Neural cell (in vitro differentiated cells): ENCODE results near the gene ANO9. TPM values are rescaled to one million over a fixed set of nuclear protein-coding genes. Genes with fewer than 3 reads are reported as not detected.

Experiments
- H2AFZ ChIP-seq: fragments of 200-600, 300-800 bp; sonication (generic), shearing (Covaris generic); 2 replicates; pipeline ENCODE4 v1.6.0; 2014; ENCODE audit warnings: low read depth, mild to moderate bottlenecking, antibody characterized with exemption, low read length, moderate library complexity
- H3F3A ChIP-seq: fragments of 200-600 bp; shearing (Covaris generic); 2 replicates; pipeline ENCODE4 v1.6.1; 2016; ENCODE audit warnings: mild to moderate bottlenecking, moderate library complexity, mixed read lengths, antibody characterized with exemption, low read length; ENCODE audit not compliant: insufficient read depth, poor library complexity, severe bottlenecking
- H3K27ac ChIP-seq: fragments of 200-600, 300-800 bp; sonication (generic), shearing (Covaris generic); 2 replicates; pipeline ENCODE4 v1.5.1; 2014; ENCODE audit warnings: mild to moderate bottlenecking, low read length, moderate library complexity
- H3K27me3 ChIP-seq: fragments of 300-800, 200-600 bp; sonication (generic), shearing (Covaris generic); 2 replicates; pipeline ENCODE4 v1.6.0; 2014; ENCODE audit warnings: mild to moderate bottlenecking, low read depth, low read length, moderate library complexity; ENCODE audit not compliant: insufficient read depth
- H3K36me3 ChIP-seq: fragments of 300-800, 200-600 bp; sonication (generic), shearing (Covaris generic); 2 replicates; pipeline ENCODE4 v1.5.1; 2014; ENCODE audit warnings: mild to moderate bottlenecking, antibody characterized with exemption, low read length, moderate library complexity; ENCODE audit not compliant: insufficient read depth
- H3K4me2 ChIP-seq: fragments of 300-800, 200-600 bp; sonication (generic), shearing (Covaris generic); 2 replicates; pipeline ENCODE4 v1.6.0; 2014; ENCODE audit warnings: mild to moderate bottlenecking, low read length
- H3K4me3 ChIP-seq: fragments of 300-800, 200-600 bp; sonication (generic), shearing (Covaris generic); 2 replicates; pipeline ENCODE4 v1.5.1; 2014; ENCODE audit warnings: mild to moderate bottlenecking, low read length, moderate library complexity
- H3K79me2 ChIP-seq: fragments of 200-600 bp; shearing (Covaris generic); replicated peaks from 2 replicates; pipeline ENCODE4 v1.6.0; 2014; ENCODE audit warnings: mild to moderate bottlenecking, low read length, moderate library complexity; ENCODE audit not compliant: insufficient read depth
- H3K9ac ChIP-seq: fragments of 300-800, 200-600 bp; sonication (generic), shearing (Covaris generic); 2 replicates; pipeline ENCODE4 v1.6.1; 2016; ENCODE audit warnings: mild to moderate bottlenecking, low read length, mixed read lengths
- H3K9me2 ChIP-seq: fragments of 200-600 bp; shearing (Covaris generic); 2 replicates; pipeline ENCODE4 v1.6.1; 2016; ENCODE audit warnings: mild to moderate bottlenecking, low read length, mixed read lengths; ENCODE audit not compliant: insufficient read depth
- H3K9me3 ChIP-seq: fragments of 200-600, 300-800 bp; sonication (generic), shearing (Covaris generic); 2 replicates; pipeline ENCODE4 v1.6.1; 2016; ENCODE audit warnings: mild to moderate bottlenecking, mixed run types, low read length, moderate library complexity, mixed read lengths
- H4K20me1 ChIP-seq: fragments of 200-600 bp; shearing (Covaris generic); 2 replicates; pipeline ENCODE4 v1.6.1; 2016; ENCODE audit warnings: mild to moderate bottlenecking, mixed run types; ENCODE audit not compliant: insufficient read depth
- EP300 ChIP-seq: fragments of 450-650 bp; conservative IDR thresholded peaks from 2 replicates; pipeline ENCODE4 v1.6.1; 2014; ENCODE audit warnings: antibody characterized with exemption, mild to moderate bottlenecking, moderate library complexity; ENCODE audit not compliant: poor library complexity, severe bottlenecking
- EZH2 ChIP-seq: fragments of 200-600, 300-800 bp; shearing (Covaris generic), sonication (generic); IDR thresholded peaks from 2 replicates; pipeline ENCODE4 v1.6.1; 2014; ENCODE audit warnings: antibody characterized with exemption, low read length, borderline replicate concordance, mild to moderate bottlenecking; ENCODE audit not compliant: insufficient read depth, poor library complexity, severe bottlenecking
- MXI1 ChIP-seq: fragments of 450-650 bp; conservative IDR thresholded peaks from 2 replicates; pipeline ENCODE4 v1.6.1; 2014; ENCODE audit warnings: antibody characterized with exemption, mild to moderate bottlenecking; ENCODE audit not compliant: poor library complexity, severe bottlenecking
- POLR2AphosphoS5 ChIP-seq: IDR thresholded peaks from 2 replicates; pipeline ENCODE4 v1.6.1; 2012
- RAD21 ChIP-seq: fragments of 450-650 bp; conservative IDR thresholded peaks from 2 replicates; pipeline ENCODE4 v1.6.1; 2014; ENCODE audit warnings: antibody characterized with exemption, mild to moderate bottlenecking, moderate library complexity
- REST ChIP-seq: IDR thresholded peaks from 2 replicates; pipeline ENCODE4 v1.6.1; 2012; ENCODE audit warnings: borderline replicate concordance
- SMC3 ChIP-seq: fragments of 450-650 bp; conservative IDR thresholded peaks from 2 replicates; pipeline ENCODE4 v1.6.1; 2014; ENCODE audit warnings: antibody characterized with exemption, mild to moderate bottlenecking, moderate library complexity; ENCODE audit not compliant: poor library complexity
- TAF1 ChIP-seq: IDR thresholded peaks from 2 replicates; pipeline ENCODE4 v1.6.1; 2012; ENCODE audit warnings: low read depth
- polyA plus RNA-seq: library from polyadenylated mRNA; depleted of rRNA; stranded (reverse); fragments of >200 nt; gene quantifications from 2 replicates; pipeline ENCODE4 v1.2.3, GENCODE V29; 2014
- TF ChIP-seq, protein P1 (sequence below): fragments of 450-650 bp; IDR thresholded peaks from 2 replicates; pipeline ENCODE4 v1.5.1; 2014; ENCODE audit warnings: antibody characterized with exemption, mild to moderate bottlenecking, moderate library complexity; ENCODE audit not compliant: poor library complexity, severe bottlenecking

Gene ANO9
- polyA plus RNA-seq, 1 donor from 2014 or later: not detected

GRCh38 chr11:461626-462025 lies 19.8 kb upstream of the ANO9 start:
- no peaks in the 10 kb centered on the region for H3K36me3 ChIP-seq

GRCh38 chr11:460331-461199 lies 18.8 kb upstream of the ANO9 start:
- H3K36me3 ChIP-seq: no peaks in the 10 kb centered on the region
- no peak overlapping the region for H2AFZ ChIP-seq
- no peak overlapping the region for H3K27ac ChIP-seq
- H3K9me2 ChIP-seq: no peaks in the 10 kb centered on the region
- H3K27me3 ChIP-seq: no peaks in the 10 kb centered on the region
- no peak overlapping the region for H3K4me2 ChIP-seq
- H3F3A ChIP-seq: no peaks in the 10 kb centered on the region
- no peaks in the 10 kb centered on the region for H3K79me2 ChIP-seq
- H3K4me3 ChIP-seq: no peak overlapping the region
- no peak overlapping the region for H3K9ac ChIP-seq
- no peaks in the 10 kb centered on the region for H4K20me1 ChIP-seq
- H3K9me3 ChIP-seq: no peaks in the 10 kb centered on the region
- TF ChIP-seq EP300 (no peak), EZH2 (no peak), REST (no peak), RAD21 (no peak), TAF1 (no peak)
- TF ChIP-seq, protein P1, sequence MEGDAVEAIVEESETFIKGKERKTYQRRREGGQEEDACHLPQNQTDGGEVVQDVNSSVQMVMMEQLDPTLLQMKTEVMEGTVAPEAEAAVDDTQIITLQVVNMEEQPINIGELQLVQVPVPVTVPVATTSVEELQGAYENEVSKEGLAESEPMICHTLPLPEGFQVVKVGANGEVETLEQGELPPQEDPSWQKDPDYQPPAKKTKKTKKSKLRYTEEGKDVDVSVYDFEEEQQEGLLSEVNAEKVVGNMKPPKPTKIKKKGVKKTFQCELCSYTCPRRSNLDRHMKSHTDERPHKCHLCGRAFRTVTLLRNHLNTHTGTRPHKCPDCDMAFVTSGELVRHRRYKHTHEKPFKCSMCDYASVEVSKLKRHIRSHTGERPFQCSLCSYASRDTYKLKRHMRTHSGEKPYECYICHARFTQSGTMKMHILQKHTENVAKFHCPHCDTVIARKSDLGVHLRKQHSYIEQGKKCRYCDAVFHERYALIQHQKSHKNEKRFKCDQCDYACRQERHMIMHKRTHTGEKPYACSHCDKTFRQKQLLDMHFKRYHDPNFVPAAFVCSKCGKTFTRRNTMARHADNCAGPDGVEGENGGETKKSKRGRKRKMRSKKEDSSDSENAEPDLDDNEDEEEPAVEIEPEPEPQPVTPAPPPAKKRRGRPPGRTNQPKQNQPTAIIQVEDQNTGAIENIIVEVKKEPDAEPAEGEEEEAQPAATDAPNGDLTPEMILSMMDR: no peak

More at GRCh38 chr11:461626-462025, 19.8 kb upstream of the ANO9 start:
- H4K20me1 ChIP-seq: no peaks in the 10 kb centered on the region
- no peaks in the 10 kb centered on the region for H3K9me3 ChIP-seq
- TF ChIP-seq EZH2 (no peak), MXI1 (no peak), RAD21 (no peak), REST (no peak), POLR2AphosphoS5 (no peak), SMC3 (no peak), TAF1 (no peak), EP300 (no peak)
- TF ChIP-seq, protein P1: no peak
- H3K27ac ChIP-seq: no peak overlapping the region
- H3K9me2 ChIP-seq: no peaks in the 10 kb centered on the region
- no peaks in the 10 kb centered on the region for H3F3A ChIP-seq
- no peaks in the 10 kb centered on the region for H3K27me3 ChIP-seq
- H3K4me2 ChIP-seq: no peak overlapping the region
- H2AFZ ChIP-seq: no peak overlapping the region
- no peak overlapping the region for H3K4me3 ChIP-seq
- H3K9ac ChIP-seq: no peak overlapping the region
- no peaks in the 10 kb centered on the region for H3K79me2 ChIP-seq
